Adrenal gland (tissue), 19 donors: ENCODE measurements around the gene TP53RK. TPM values are rescaled to one million over a fixed set of nuclear protein-coding genes. Genes with fewer than 3 reads are reported as not detected.

ENCODE experiments used
- DNase-seq, 7 donors: peaks; one replicate each; pipeline ENCODE4 v3.0.0-alpha.2; 2019 to 2020
- H3K27ac ChIP-seq, 5 donors: fragments of 200-600 bp; sonication (generic) in 4 of 5; 1 replicate in 3 of 5; 2 replicates in 2 of 5; pipeline versions ENCODE4 v1.5.1 to v1.8.0; 2016 to 2020; ENCODE audit warnings: mild to moderate bottlenecking in 1 of 5
- H3K27me3 ChIP-seq: fragments of 200-600 bp; 2 replicates; pipeline ENCODE4 v1.8.0; 2021
- H3K36me3 ChIP-seq, 2 donors: fragments of 200-600 bp; replicated peaks in 1 of 2; 1 replicate in 1 of 2; 2 replicates in 1 of 2; pipeline versions ENCODE4 v1.5.1 to v1.8.0; 2018 to 2022
- H3K4me1 ChIP-seq, 2 donors: fragments of 200-600 bp; replicated peaks in 1 of 2; 1 replicate in 1 of 2; 2 replicates in 1 of 2; pipeline versions ENCODE4 v1.5.1 to v1.8.0; 2018 to 2021
- H3K4me3 ChIP-seq, 4 donors: fragments of 200-600 bp; sonication (generic) in 3 of 4; one replicate each; pipeline ENCODE4 v1.5.1; 2016 to 2018
- H3K9me3 ChIP-seq, 3 donors: fragments of 200-600 bp; sonication (generic) in 1 of 3; replicated peaks in 1 of 3; 1 replicate in 2 of 3; 2 replicates in 1 of 3; pipeline versions ENCODE4 v1.5.1 to v1.8.0; 2016 to 2021
- CTCF ChIP-seq, 6 experiments: fragments of 450-650 bp in 4 of 6; fragments of 200-600 bp in 2 of 6; sonication (generic) in 1 of 6; IDR thresholded peaks; 1 replicate in 5 of 6; 2 replicates in 1 of 6; pipeline versions ENCODE4 v1.5.1 to v1.8.0; 2016 to 2021; ENCODE audit warnings: antibody characterized with exemption in 6 of 6, mild to moderate bottlenecking in 2 of 6, moderate library complexity in 1 of 6
- POLR2A ChIP-seq, 2 donors: fragments of 450-650 bp; IDR thresholded peaks; one replicate each; pipeline ENCODE4 v1.6.1; 2017; ENCODE audit warnings: antibody characterized with exemption in 2 of 2, mild to moderate bottlenecking in 2 of 2, moderate library complexity in 1 of 2
- WGBS, 4 donors: extraction: QIAGEN DNeasy Blood & Tissue Kit in 2 of 4; methylation state at CpG; one replicate each; pipeline versions ENCODE4 v1.1.5 to v1.1.7; 2013 to 2017; 5-methylcytosine and 5-hydroxymethylcytosine counted together
- intact Hi-C, 2 donors: fragments of 100-400 bp; cut with DNase I; formaldehyde crosslinking; loops; one replicate each; pipeline versions ENCODE4 v1.14.1 to v1.15.0; 2022 to 2023
- long read RNA-seq, 10 donors: library from polyadenylated mRNA in 3 of 10; unstranded in 2 of 10; stranded (forward) in 1 of 10; transcript quantifications; one replicate each; pipeline ENCODE4 v2.0.0 and lab custom pipeline, GENCODE V29; 2021 to 2026
- polyA plus RNA-seq, 3 donors: library from polyadenylated mRNA; stranded (reverse); fragments of 200-250 nt in 2 of 3; fragments of 350-450 nt in 1 of 3; fragmentation: Illumina TruSeq in 1 of 3; extraction: RNeasy Lipid Tissue Mini Kit (QIAGEN cat#74804) in 1 of 3; gene quantifications; one replicate each; pipeline ENCODE4 v1.2.3, GENCODE V29; 2013 to 2014
- total RNA-seq, 9 donors: library from RNA; depleted of rRNA in 4 of 9; stranded (reverse); fragments of >200 nt in 4 of 9; fragments of 120-200 nt in 1 of 9; fragmentation: NEBNext Ultra II Directional in 1 of 9; extraction: Animal tissue kit (Norgen Biotek cat#: 25700) in 1 of 9; gene quantifications; one replicate each; pipeline versions ENCODE4 v1.1.0 to v1.2.4, GENCODE V29; 2013 to 2023
- donor health status: healthy with polysubstance abuse.
- donor health status: Bipolar disorder and iron deficiency.
- donor health status: DM: yes; HTN: yes; CAD: no.
- donor health status: DM: no; HTN: no; CAD: no.
- donor health status: DM: no; HTN: no; CAD: no.
- donor health status: DM: yes; HTN: yes; CAD: no.

Gene TP53RK
- 10 to 100 TPM in 8 of 9 donors, 1 to 10 TPM in 1; 9.7 to 35.0 (median 18.4) TPM for total RNA-seq
- 10 to 100 TPM in 1 of 3 donors, 1 to 10 TPM in 2; 8.9 to 19.8 (median 9.2) TPM for polyA plus RNA-seq
- long read RNA-seq, donor 1, transcript TP53RK-202 (2 exons, 3,515 nt), result major isoform, 28 of 30 reads
- long read RNA-seq, donor 1, partial matches to known transcripts, result 0 of 30 reads
- long read RNA-seq, donor 1, other reads (novel, unspliced or antisense), result 0 of 30 reads
- long read RNA-seq, donor 2, transcript TP53RK-202 (2 exons, 3,515 nt), result major isoform, 9 of 10 reads
- long read RNA-seq, donor 2, partial matches to known transcripts, result 0 of 10 reads
- long read RNA-seq, donor 2, other reads (novel, unspliced or antisense), result 0 of 10 reads
- long read RNA-seq, donor 3, transcript TP53RK-202 (2 exons, 3,515 nt), result major isoform, 31 of 35 reads
- long read RNA-seq, donor 3, partial matches to known transcripts, result 0 of 35 reads
- long read RNA-seq, donor 3, other reads (novel, unspliced or antisense), result 0 of 35 reads
- long read RNA-seq, donor 4, transcript TP53RK-202 (2 exons, 3,515 nt), result major isoform, 15 of 16 reads
- long read RNA-seq, donor 4, partial matches to known transcripts, result 0 of 16 reads
- long read RNA-seq, donor 4, other reads (novel, unspliced or antisense), result 1 of 16 reads
- long read RNA-seq, donor 5, transcript TP53RK-202 (2 exons, 3,515 nt), result major isoform, 31 of 36 reads
- long read RNA-seq, donor 5, partial matches to known transcripts, result 0 of 36 reads
- long read RNA-seq, donor 5, other reads (novel, unspliced or antisense), result 4 of 36 reads
- long read RNA-seq, donor 6, transcript TP53RK-202 (2 exons, 3,515 nt), result major isoform, 8 of 9 reads
- long read RNA-seq, donor 6, partial matches to known transcripts, result 0 of 9 reads
- long read RNA-seq, donor 6, other reads (novel, unspliced or antisense), result 1 of 9 reads
- long read RNA-seq, donor 7, transcript TP53RK-202 (2 exons, 3,515 nt), result major isoform, 10 of 10 reads
- long read RNA-seq, donor 7, partial matches to known transcripts, result 0 of 10 reads
- long read RNA-seq, donor 7, other reads (novel, unspliced or antisense), result 0 of 10 reads
- long read RNA-seq, donor 8, transcript TP53RK-202 (2 exons, 3,515 nt), result major isoform, 22 of 24 reads
- long read RNA-seq, donor 8, partial matches to known transcripts, result 0 of 24 reads
- long read RNA-seq, donor 8, other reads (novel, unspliced or antisense), result 0 of 24 reads
- long read RNA-seq, donor 9, transcript TP53RK-202 (2 exons, 3,515 nt), result major isoform, 6 of 6 reads
- long read RNA-seq, donor 9, partial matches to known transcripts, result 0 of 6 reads
- long read RNA-seq, donor 9, other reads (novel, unspliced or antisense), result 0 of 6 reads
- long read RNA-seq, donor 10, transcript TP53RK-202 (2 exons, 3,515 nt), result major isoform, 7 of 7 reads
- long read RNA-seq, donor 10, partial matches to known transcripts, result 0 of 7 reads
- long read RNA-seq, donor 10, other reads (novel, unspliced or antisense), result 0 of 7 reads

- Histone ChIP-seq H3K9me3 (no peaks in the 10 kb centered on the region), H3K36me3 (peaks cover 0 to 6% of the 10 kb centered on the region in 2 donors), H3K27ac (peak within 1 kb of the TSS; percentile 61 to 95 (median 94)), H3K4me3 (peak within 1 kb of the TSS in 3 of 4 donors; percentile 38 to 69 (median 67)), H3K4me1 (peaks cover 7 to 30% of the 10 kb centered on the region in 2 donors), H3K27me3 (no peaks in the 10 kb centered on the region)
- TF ChIP-seq CTCF (IDR thresholded peaks at IDR 0.05) (peak in 5 of 6 experiments; percentile 30 to 61 (median 38)), POLR2A (IDR thresholded peaks at IDR 0.05) (peak; percentile 81 to 88)
- intact Hi-C loops, result no loop called here
- 0 to 1% (median 0%) methylated on average over 8 to 71 of the region's 71 CpGs for WGBS, 4 donors
- DNase-seq, result peak; percentile 97 to 99 (median 99)
Observed at GRCh38 chr20:46689082-46689753, at the start of gene TP53RK. TSS of gene TP53RK (minus strand) at chr20:46689444. CDS start at chr20:46689414, 30 bp downstream.

GRCh38 chr20:46735436-46735835 lies 46.2 kb upstream of the TP53RK start:
- Histone ChIP-seq H3K4me1 (no peaks in the 10 kb centered on the region), H3K36me3 (no peaks in the 10 kb centered on the region), H3K27ac (no peak overlapping the region), H3K9me3 (no peaks in the 10 kb centered on the region), H3K4me3 (no peak overlapping the region), H3K27me3 (no peaks in the 10 kb centered on the region)
- intact Hi-C loops, result no loop called here
- TF ChIP-seq CTCF (IDR thresholded peaks at IDR 0.05) (no peak), POLR2A (IDR thresholded peaks at IDR 0.05) (no peak)
- no peak for DNase-seq
- 91 to 97% (median 95%) methylated on average over 2 of the region's 2 CpGs for WGBS, 4 donors

- WGBS, 4 donors, result 88 to 95% (median 88%) methylated on average over 4 of the region's 4 CpGs
- H3K36me3 ChIP-seq, result no peaks in the 10 kb centered on the region
- no peak for TF ChIP-seq CTCF (IDR thresholded peaks at IDR 0.05)
- no peak for TF ChIP-seq POLR2A (IDR thresholded peaks at IDR 0.05)
Observed at GRCh38 chr20:46731770-46732169, 42.5 kb upstream of the TP53RK start.

More at GRCh38 chr20:46731770-46732169, 42.5 kb upstream of the TP53RK start:
- no peak for DNase-seq
- no peak overlapping the region for H3K27ac ChIP-seq
- no peak overlapping the region for H3K4me3 ChIP-seq
- H3K9me3 ChIP-seq, result no peaks in the 10 kb centered on the region
- intact Hi-C loops, result no loop called here
- no peaks in the 10 kb centered on the region for H3K4me1 ChIP-seq
- H3K27me3 ChIP-seq, result no peaks in the 10 kb centered on the region
